HG02943 (cell line): Measurements from ENCODE around the gene FANCG.

Experiments used
- ATAC-seq: cut with Tn5 transposase; IDR thresholded peaks from one replicate; pipeline ENCODE4 v1.9.1; 2021; ENCODE audit warnings: mild to moderate bottlenecking, low read depth, moderate library complexity; ENCODE audit not compliant: unreplicated experiment

FANCG gene

GRCh38 chr9:35104586-35104985 is 24.8 kb upstream of the FANCG start:
- ATAC-seq, result no peak

DNA sequence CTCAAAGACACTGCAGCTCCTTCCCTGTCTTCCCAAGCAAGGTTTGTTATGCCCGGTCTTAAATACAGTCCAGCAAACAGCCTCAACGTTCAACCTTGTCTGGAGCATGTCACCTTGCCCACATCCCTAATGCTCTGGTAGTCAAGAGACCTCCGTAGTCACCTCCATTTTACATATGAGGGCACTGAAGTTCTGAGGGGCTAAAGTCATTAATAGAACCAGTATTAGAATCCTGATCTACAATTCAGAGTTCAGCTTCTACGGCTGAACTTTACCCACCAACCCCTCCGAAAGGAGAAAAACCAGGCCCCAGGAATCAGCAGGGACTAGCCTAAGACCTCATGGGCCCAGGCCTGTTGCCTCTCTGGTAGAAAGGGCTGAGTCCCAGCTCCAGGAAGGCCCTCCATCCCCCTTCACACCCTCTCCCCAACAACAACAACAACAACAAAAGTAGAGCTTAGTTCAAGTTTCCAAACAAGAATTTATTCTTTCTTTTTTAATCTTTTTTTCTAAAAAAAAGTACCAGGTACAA is 24.0 kb upstream of the FANCG start:
- no peak for ATAC-seq

GRCh38 chr9:35102769-35103659 is 23.3 kb upstream of the FANCG start, which contains the start of gene STOML2:
STOML2 (minus strand) TSS chr9:35103131; CDS start chr9:35103094, 37 bp downstream.
- peak; percentile 97 for ATAC-seq

- ATAC-seq, result peak; percentile 15
Observed at GRCh38 chr9:35102465-35102768, 22.7 kb upstream of the FANCG start.

GRCh38 chr9:35097573-35097972 is 17.8 kb upstream of the FANCG start:
- no peak for ATAC-seq

GRCh38 chr9:35096035-35096849 is 16.5 kb upstream of the FANCG start, which contains the start of gene PIGO:
PIGO (minus strand) TSS chr9:35096591; CDS start chr9:35095565, 1,026 bp downstream.
- ATAC-seq, result peak; percentile 68

DNA sequence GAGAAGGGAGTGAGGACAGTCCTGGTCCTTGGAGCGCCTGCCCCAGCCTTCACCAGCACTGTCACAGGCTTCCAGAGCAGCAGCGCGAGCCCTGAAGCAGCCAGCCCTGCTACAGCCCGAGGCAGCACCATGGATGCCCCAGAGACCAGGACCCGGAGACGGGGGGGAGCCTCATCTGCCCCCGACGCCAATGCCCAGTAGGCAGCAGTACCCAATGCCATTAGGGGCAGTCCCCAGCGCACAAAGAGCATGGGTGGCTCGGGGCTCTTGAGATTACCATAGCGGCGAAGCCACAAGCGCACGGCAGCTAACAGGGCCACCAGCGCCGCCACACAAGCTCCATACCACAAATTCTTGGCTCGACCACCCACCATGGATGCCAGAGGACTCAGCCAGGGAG is 11.8 kb upstream of the FANCG start:
- no peak for ATAC-seq

GRCh38 chr9:35089434-35089833 is 9.7 kb upstream of the FANCG start:
- ATAC-seq, result no peak

- no peak for ATAC-seq
Observed at GRCh38 chr9:35085078-35085477, 5.3 kb upstream of the FANCG start.

DNA sequence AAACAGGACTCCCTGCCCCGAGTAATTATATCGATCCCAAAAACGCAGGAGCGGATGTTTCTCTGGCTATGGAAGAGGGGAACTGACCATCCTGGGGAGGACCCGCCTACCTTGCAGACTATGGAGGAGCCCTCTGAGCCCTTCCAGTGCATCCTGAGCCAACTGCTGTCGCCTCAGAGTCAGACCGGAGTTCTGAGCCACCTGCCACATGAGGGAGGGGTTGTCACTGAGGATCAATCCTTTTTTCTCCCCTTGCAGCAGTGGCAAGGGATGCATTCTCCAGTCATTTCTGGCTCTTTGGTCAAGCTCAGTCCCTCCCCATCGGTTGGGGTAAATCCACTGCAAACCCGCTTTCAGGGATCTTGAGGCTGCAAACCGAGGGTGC is 709 bp downstream of the FANCG start:
- no peak for ATAC-seq

- no peak for ATAC-seq
Observed at GRCh38 chr9:35078066-35078465, 1.7 kb downstream of the FANCG start.

DNA sequence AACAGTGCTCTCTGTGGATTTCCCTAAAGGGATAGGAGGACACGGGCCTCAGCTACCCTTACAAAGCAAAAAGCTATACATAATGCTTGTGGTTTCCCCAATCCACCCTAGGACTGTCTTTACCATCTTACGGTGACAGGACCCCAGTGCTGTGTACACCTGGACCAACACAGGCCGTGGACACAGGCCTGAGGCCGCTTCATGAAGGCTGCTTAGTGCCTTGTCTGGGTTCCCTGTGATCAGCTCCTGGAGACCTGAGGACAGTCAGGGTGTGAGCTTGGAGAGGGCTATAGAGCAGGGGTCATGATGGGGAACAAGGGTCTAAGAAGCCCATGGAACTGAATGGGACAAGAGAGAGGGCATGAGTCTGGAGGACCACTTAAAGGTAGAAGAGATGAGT is 2.9 kb downstream of the FANCG start:
- ATAC-seq, result no peak

GRCh38 chr9:35075358-35075757 is 4.4 kb downstream of the FANCG start:
- no peak for ATAC-seq

- no peak for ATAC-seq
Observed at GRCh38 chr9:35074791-35075190, 5.0 kb downstream of the FANCG start.

DNA sequence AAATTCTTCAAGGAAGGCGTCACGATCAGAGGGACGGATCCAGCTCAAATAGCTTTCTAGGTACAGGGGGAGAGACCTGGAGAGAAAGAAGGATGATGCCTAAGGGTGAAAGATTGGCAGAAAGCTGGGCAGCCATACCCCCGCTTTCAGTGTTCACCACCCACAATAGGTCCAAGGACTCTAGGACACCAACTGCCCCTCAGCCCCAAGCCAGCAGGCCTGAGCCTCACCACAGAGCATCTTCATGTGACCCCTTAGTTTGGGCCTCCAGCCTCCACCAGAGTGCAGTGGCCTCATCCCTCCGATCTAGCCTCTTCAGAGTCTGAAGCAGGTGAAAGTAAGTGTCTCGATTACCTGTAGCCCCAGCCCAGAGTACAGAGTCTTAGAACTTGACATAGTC is 5.6 kb downstream of the FANCG start:
- ATAC-seq, result no peak

DNA sequence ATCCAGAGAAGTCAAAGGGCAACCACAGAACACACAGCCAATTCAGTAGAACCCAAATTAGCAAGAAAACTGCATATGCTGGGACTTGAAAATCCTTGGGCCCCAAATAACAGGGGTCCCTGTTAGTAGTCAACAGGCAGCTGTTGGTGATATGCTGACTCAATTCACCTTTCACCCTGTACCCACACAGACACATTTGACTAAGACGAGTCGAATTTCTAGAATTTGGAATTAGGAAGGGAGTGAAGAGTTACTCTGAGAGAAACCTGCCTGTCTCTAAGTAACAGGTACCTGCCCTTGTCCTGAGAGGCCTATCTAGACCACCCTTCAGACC is 6.5 kb downstream of the FANCG start:
- no peak for ATAC-seq

DNA sequence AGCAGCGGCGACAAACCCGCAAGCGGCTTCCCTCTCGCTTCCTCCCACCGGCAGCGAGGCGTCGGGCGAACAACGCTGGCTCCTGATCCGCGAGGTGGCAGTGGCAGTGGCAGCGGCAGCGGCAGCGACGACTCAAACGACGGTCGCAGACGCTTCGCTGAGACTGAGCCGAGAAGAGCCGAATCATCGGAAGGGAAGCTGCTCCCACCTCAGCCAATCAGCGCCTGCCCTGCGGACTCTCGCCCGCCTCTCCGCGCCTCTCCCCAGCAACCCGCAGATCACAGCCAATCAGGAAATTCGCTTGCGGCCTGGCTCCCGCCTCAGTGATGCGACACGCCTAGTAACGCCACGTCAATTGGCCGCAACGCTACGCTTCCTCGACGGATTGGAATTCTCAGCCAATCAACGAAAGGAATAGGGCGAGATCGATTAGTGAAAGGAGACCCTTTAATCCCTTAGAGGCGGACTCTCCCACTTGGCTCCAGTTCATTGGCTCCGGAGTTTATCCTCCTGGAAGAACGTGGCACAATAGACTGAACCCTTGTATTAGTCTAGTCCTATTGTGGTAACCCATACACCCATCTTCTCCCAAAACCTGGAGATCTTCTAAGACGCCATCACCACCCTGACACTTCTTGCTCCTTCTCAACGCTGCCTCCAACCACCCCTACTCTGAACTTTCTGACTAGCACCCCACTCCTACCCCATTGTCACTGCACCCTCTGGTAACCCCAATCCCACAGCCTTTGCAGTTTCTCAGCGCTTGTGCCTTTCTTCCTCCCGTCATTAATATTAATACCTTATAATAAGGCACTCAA is 7.1 kb downstream of the FANCG start, which contains the start of gene VCP:
TSS of gene VCP (minus strand) at position 165 of the 818 bp plus-strand sequence. CDS start 272 bp downstream, outside the sequence.
- peak; percentile 93 for ATAC-seq

DNA sequence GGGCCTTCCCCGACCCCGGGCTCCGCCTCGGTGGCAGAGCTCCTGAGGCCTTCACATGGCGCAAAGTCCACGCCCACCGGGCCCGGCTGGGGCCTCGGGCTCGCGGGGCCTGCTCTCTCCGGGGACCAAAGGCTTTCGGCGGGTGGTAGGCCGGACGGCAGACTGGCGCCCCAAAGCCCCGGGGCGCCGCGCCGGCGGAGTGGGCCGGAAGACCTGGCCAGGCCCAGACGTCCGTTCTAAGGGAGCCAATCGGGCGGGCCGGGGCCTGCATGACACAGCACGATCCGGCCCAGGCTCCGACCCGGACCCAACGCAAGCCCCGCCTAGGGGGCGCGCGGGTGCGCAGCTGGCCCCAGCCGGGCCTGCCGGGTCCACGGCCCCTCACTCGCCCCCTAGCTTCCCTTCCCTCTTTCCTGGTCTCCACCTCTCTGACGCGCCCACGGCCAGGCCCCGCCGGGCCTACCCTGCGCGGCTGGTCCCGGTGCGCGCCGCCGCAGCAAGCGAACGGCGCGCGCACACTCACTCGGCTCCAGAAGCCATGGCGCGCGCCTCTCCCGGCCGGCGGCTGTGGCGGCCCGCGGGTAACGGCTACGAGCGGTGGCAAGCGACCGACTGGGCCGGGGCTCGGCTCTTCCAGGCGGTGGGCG is 7.8 kb downstream of the FANCG start:
- peak; percentile 54 for ATAC-seq

GRCh38 chr9:35070823-35071813 is 8.6 kb downstream of the FANCG start:
- no peak for ATAC-seq
